A549 (cell line): ENCODE results near the gene ICOS. TPM values are rescaled to one million over a fixed set of nuclear protein-coding genes. Genes with fewer than 3 reads are reported as not detected.

ENCODE experiments used
- ATAC-seq, 2 experiments: fragments of 200-7000 bp in 1 of 2; fragments of >200 bp in 1 of 2; cut with Nextera tagmentation in 1 of 2; cut with Tn5 transposase in 1 of 2; 3 replicates each; pipeline versions ENCODE4 v1.8.0 to v1.9.1; 2018 to 2020; ENCODE audit warnings: mild to moderate bottlenecking in 1 of 2, moderate library complexity in 1 of 2
- CTCF ChIA-PET: fragments of 300-600 bp; sonication (Branson Sonifier 250); formaldehyde crosslinking; extraction: SDS; loops from one replicate; lab custom pipeline; 2021; ENCODE audit warnings: antibody characterized with exemption, inconsistent platforms; lab: Yijun Ruan, JAX
- POLR2A ChIA-PET: fragments of 350-600 bp; formaldehyde crosslinking; extraction: SDS; loops from one replicate; lab custom pipeline; 2021; ENCODE audit warnings: antibody characterized with exemption, inconsistent platforms; lab: Yijun Ruan, JAX
- DNase-seq, 2 experiments: peaks; one replicate each; pipeline versions ENCODE4 v3.0.0 to v3.0.0-alpha.2; 2011 to 2016; ENCODE audit warnings: low read depth in 1 of 2, low spot score in 1 of 2
- FAIRE-seq: peaks from 2 replicates; lab custom pipeline; 2011; peaks lifted over from hg19 to GRCh38; lab: Jason Lieb, UNC
- H3K27ac ChIP-seq, 2 experiments: fragments of >200 bp; sonication (Bioruptor Twin); formaldehyde crosslinking; 3 replicates each; pipeline ENCODE4 v1.5.1; 2016 to 2017
- H3K4me1 ChIP-seq: fragments of >200 bp; sonication (Bioruptor Twin); formaldehyde crosslinking; 3 replicates; pipeline ENCODE4 v1.6.1; 2016
- H3K4me2 ChIP-seq: fragments of >200 bp; sonication (Bioruptor Twin); formaldehyde crosslinking; 3 replicates; pipeline ENCODE4 v1.6.1; 2016
- H3K4me3 ChIP-seq: fragments of >200 bp; sonication (Bioruptor Twin); formaldehyde crosslinking; 3 replicates; pipeline ENCODE4 v1.5.1; 2016
- H3K9me3 ChIP-seq: fragments of >200 bp; sonication (Bioruptor Twin); formaldehyde crosslinking; 3 replicates; pipeline ENCODE4 v1.6.1; 2016
- ATOH8 ChIP-seq: fragments of 250-450 bp; sonication (Bioruptor Pico); IDR thresholded peaks from 2 replicates; pipeline ENCODE4 v1.5.0; 2020; ENCODE audit warnings: low read depth, mild to moderate bottlenecking, moderate library complexity
- CBX8 ChIP-seq: fragments of 200-600 bp; sonication (generic); IDR thresholded peaks from 2 replicates; pipeline ENCODE4 v1.6.1; 2016
- CHD4 ChIP-seq: fragments of 200-600 bp; sonication (generic); IDR thresholded peaks from 2 replicates; pipeline ENCODE4 v1.6.1; 2016; ENCODE audit warnings: antibody characterized with exemption, mild to moderate bottlenecking, borderline replicate concordance
- CTCF ChIP-seq: fragments of >200 bp; sonication (Bioruptor Twin); formaldehyde crosslinking; IDR thresholded peaks from 3 replicates; pipeline ENCODE4 v1.5.1; 2016
- ELK1 ChIP-seq: fragments of 150-350 bp; IDR thresholded peaks from 2 replicates; pipeline ENCODE4 v1.6.1; 2014; ENCODE audit warnings: low read depth, mild to moderate bottlenecking, low read length
- FOSL2 ChIP-seq, 2 experiments: fragments of 450-650 bp in 1 of 2; fragments of >200 bp in 1 of 2; sonication (Bioruptor Twin) in 1 of 2; formaldehyde crosslinking; IDR thresholded peaks; 2 replicates each; pipeline versions ENCODE4 v1.5.0 to v1.6.1; 2016 to 2020; ENCODE audit warnings: mild to moderate bottlenecking in 1 of 2, moderate library complexity in 1 of 2
- HDAC2 ChIP-seq: fragments of 200-600 bp; sonication (generic); IDR thresholded peaks from 2 replicates; pipeline ENCODE4 v1.6.1; 2016
- HOXA7 ChIP-seq: fragments of 250-450 bp; sonication (Bioruptor Pico); IDR thresholded peaks from 2 replicates; pipeline ENCODE4 v1.5.0; 2020; ENCODE audit warnings: mild to moderate bottlenecking, moderate library complexity
- HOXB5 ChIP-seq: fragments of 250-450 bp; sonication (Bioruptor Pico); IDR thresholded peaks from 2 replicates; pipeline ENCODE4 v1.5.0; 2020; ENCODE audit warnings: mild to moderate bottlenecking, moderate library complexity
- KDM1A ChIP-seq: fragments of 200-600 bp; sonication (generic); IDR thresholded peaks from 2 replicates; pipeline ENCODE4 v1.6.1; 2016; ENCODE audit warnings: low read depth, mild to moderate bottlenecking
- MAX ChIP-seq: IDR thresholded peaks from 2 replicates; pipeline ENCODE4 v1.6.1; 2012
- NPAS2 ChIP-seq: fragments of 250-450 bp; sonication (Bioruptor Pico); IDR thresholded peaks from 2 replicates; pipeline ENCODE4 v1.8.0; 2022; ENCODE audit warnings: mild to moderate bottlenecking, moderate library complexity, borderline replicate concordance
- NR3C1 ChIP-seq: fragments of >200 bp; sonication (Bioruptor Twin); formaldehyde crosslinking; IDR thresholded peaks from 3 replicates; pipeline ENCODE4 v1.6.1; 2017
- PBX3 ChIP-seq: IDR thresholded peaks from 2 replicates; pipeline ENCODE4 v1.6.1; 2012
- POLR2A ChIP-seq: IDR thresholded peaks from 2 replicates; pipeline ENCODE4 v1.6.1; 2012; ENCODE audit warnings: mild to moderate bottlenecking, low read length
- POLR2AphosphoS2 ChIP-seq: conservative IDR thresholded peaks from 2 replicates; pipeline ENCODE4 v1.6.1; 2012; ENCODE audit warnings: low read length, improper control_type of control experiment, inconsistent platforms
- RAD21 ChIP-seq, 2 experiments: fragments of >200 bp in 1 of 2; sonication (Bioruptor Twin) in 1 of 2; formaldehyde crosslinking in 1 of 2; IDR thresholded peaks in 1 of 2; conservative IDR thresholded peaks in 1 of 2; 2 replicates in 1 of 2; 3 replicates in 1 of 2; pipeline ENCODE4 v1.6.1; 2012 to 2018; ENCODE audit warnings: inconsistent platforms in 1 of 2
- RFX5 ChIP-seq: fragments of 450-650 bp; IDR thresholded peaks from 2 replicates; pipeline ENCODE4 v1.7.1; 2014; ENCODE audit warnings: antibody characterized with exemption, mild to moderate bottlenecking, moderate library complexity
- SMC3 ChIP-seq: fragments of >200 bp; sonication (Bioruptor Twin); formaldehyde crosslinking; IDR thresholded peaks from 3 replicates; pipeline ENCODE4 v1.6.1; 2018; ENCODE audit warnings: inconsistent platforms
- SREBF2 ChIP-seq: fragments of 450-650 bp; IDR thresholded peaks from 2 replicates; pipeline ENCODE4 v1.6.1; 2014; ENCODE audit warnings: mild to moderate bottlenecking, moderate library complexity
- TP53 ChIP-seq: fragments of 250-450 bp; sonication (Bioruptor Pico); IDR thresholded peaks from 2 replicates; pipeline ENCODE4 v1.5.0; 2021; ENCODE audit warnings: mild to moderate bottlenecking, moderate library complexity
- USF2 ChIP-seq: fragments of 450-650 bp; IDR thresholded peaks from 2 replicates; pipeline ENCODE4 v1.6.1; 2014; ENCODE audit warnings: antibody characterized with exemption
- ZC3H11A ChIP-seq: fragments of 450-650 bp; IDR thresholded peaks from 2 replicates; pipeline ENCODE4 v1.6.1; 2014; ENCODE audit warnings: antibody characterized with exemption, mild to moderate bottlenecking
- ZNF302 ChIP-seq: fragments of 250-450 bp; sonication (Bioruptor Pico); IDR thresholded peaks from 2 replicates; pipeline ENCODE4 v1.9.0; 2021; ENCODE audit warnings: inconsistent platforms, mild to moderate bottlenecking, moderate library complexity
- ZSCAN20 ChIP-seq: fragments of 250-450 bp; sonication (Bioruptor Pico); IDR thresholded peaks from 2 replicates; pipeline ENCODE4 v1.8.0; 2022; ENCODE audit warnings: mild to moderate bottlenecking, moderate library complexity
- WGBS: methylation state at CpG from one replicate; pipeline ENCODE4 v1.1.6; 2017; ENCODE audit errors: missing lambda C conversion rate; 5-methylcytosine and 5-hydroxymethylcytosine counted together
- polyA plus RNA-seq, 4 experiments: library from polyadenylated mRNA; depleted of rRNA in 3 of 4; stranded (reverse); fragments of >200 nt; fragmentation: RNase III in 1 of 4; extraction: RNeasy Plus Mini Kit Qiagen cat#74134 plus additional on column Dnase treatment in 1 of 4; gene quantifications; 2 replicates in 3 of 4; 3 replicates in 1 of 4; pipeline ENCODE4 v1.2.3, GENCODE V29; 2011 to 2017

ICOS gene
- polyA plus RNA-seq, 2 of the 4 experiments (the other 2 are of a cell fraction) = not detected

- TF ChIP-seq SMC3 (no peak), HOXA7 (CRISPR knock-in tag) (no peak), PBX3 (no peak), POLR2A (no peak), KDM1A (no peak), ZNF302 (no peak), RAD21 (conservative IDR thresholded peaks at IDR 0.05 in 1 of 2, IDR thresholded peaks at IDR 0.05 in 1 of 2) (no peak), NPAS2 (CRISPR knock-in tag) (no peak), TP53 (no peak), POLR2AphosphoS2 (no peak), MAX (no peak), SREBF2 (no peak), ZC3H11A (no peak), CTCF (no peak), ATOH8 (no peak), NR3C1 (no peak)
- TF ChIP-seq, all 56 proteins: peak for 0
- ChIA-PET CTCF (no interaction called here), POLR2A (no interaction called here)
- Histone ChIP-seq H3K27ac (no peak overlapping the region), H3K4me3 (no peak overlapping the region), H3K4me2 (no peak overlapping the region), H3K9me3 (no peaks in the 10 kb centered on the region), H3K4me1 (0 out of 3 replicates have a peak, but pooled peaks cover 3% of the 10 kb centered on the region)
- DNase-seq = no peak
- no peak for ATAC-seq
- FAIRE-seq = no peak
- WGBS = 66% methylated on average over 6 of the region's 6 CpGs
Measured at GRCh38 chr2:203908066-203908796, 28.3 kb upstream of the ICOS start.

- H3K4me2 ChIP-seq = no peak overlapping the region
- no peaks in the 10 kb centered on the region for H3K9me3 ChIP-seq
- H3K27ac ChIP-seq = no peak overlapping the region
- H3K4me3 ChIP-seq = no peak overlapping the region
- ATAC-seq = peak in 1 of 2 experiments; percentile 28; a peak in 2 of 6 replicates
- ChIA-PET CTCF (interaction anchor here (1.4 to 2.1 kb wide), 3 partner anchors 10 to 1320 kb away, joined by 3 to 12 read pairs (median 7); no protein-coding TSS in a partner anchor), POLR2A (no interaction called here)
- 0 out of 3 replicates have a peak, but pooled peaks cover 3% of the 10 kb centered on the region for H3K4me1 ChIP-seq
- WGBS = 8% methylated on average over 3 of the region's 3 CpGs
- TF ChIP-seq USF2 (no peak), FOSL2 (IDR thresholded peaks at IDR 0.05) (no peak), FOSL2 (CRISPR knock-in tag; IDR thresholded peaks at IDR 0.05) (no peak), HOXB5 (CRISPR knock-in tag) (no peak), ATOH8 (no peak), ZSCAN20 (CRISPR knock-in tag) (no peak), CBX8 (no peak), ELK1 (no peak), HDAC2 (no peak), CHD4 (no peak), RFX5 (no peak)
- no peak for FAIRE-seq
- DNase-seq = no peak
Measured at GRCh38 chr2:203908797-203909185, 27.8 kb upstream of the ICOS start.
